GM23338 (cell line): ENCODE measurements around the gene TBC1D5.

Experiments
- POLR2AphosphoS5 ChIP-seq: IDR thresholded peaks from 2 replicates; pipeline ENCODE4 v1.6.1; 2016; ENCODE audit warnings: antibody characterized with exemption, low read depth
- TF ChIP-seq, protein P1 (sequence below), 2 experiments: fragments of 200-600 bp in 1 of 2; sonication (generic) in 1 of 2; conservative IDR thresholded peaks; 2 replicates each; pipeline versions ENCODE4 v1.5.1 to v1.6.1; 2016 to 2017; ENCODE audit warnings: antibody characterized with exemption in 2 of 2, low read depth in 2 of 2, mild to moderate bottlenecking in 2 of 2, moderate library complexity in 1 of 2

DNA sequence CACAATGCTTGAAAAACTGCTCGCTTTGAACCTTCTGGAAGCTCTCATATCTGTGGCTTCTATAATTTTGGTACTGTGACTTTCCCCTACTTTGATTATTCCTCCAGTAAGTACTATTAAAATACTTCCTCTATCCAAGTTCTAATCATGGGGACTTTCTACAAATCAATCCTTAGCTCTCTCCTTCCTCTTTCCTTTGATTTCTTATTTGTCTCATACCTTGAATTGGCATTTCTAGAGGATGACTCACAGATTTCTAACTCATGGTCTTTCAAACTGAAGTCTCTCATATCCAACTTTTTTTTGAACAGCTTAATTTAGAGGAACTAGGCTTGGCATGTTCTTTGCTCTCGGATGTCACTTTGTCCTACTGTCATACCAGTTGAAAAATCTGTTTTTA lies 241.8 kb downstream of the TBC1D5 start:
- TF ChIP-seq, protein P1, sequence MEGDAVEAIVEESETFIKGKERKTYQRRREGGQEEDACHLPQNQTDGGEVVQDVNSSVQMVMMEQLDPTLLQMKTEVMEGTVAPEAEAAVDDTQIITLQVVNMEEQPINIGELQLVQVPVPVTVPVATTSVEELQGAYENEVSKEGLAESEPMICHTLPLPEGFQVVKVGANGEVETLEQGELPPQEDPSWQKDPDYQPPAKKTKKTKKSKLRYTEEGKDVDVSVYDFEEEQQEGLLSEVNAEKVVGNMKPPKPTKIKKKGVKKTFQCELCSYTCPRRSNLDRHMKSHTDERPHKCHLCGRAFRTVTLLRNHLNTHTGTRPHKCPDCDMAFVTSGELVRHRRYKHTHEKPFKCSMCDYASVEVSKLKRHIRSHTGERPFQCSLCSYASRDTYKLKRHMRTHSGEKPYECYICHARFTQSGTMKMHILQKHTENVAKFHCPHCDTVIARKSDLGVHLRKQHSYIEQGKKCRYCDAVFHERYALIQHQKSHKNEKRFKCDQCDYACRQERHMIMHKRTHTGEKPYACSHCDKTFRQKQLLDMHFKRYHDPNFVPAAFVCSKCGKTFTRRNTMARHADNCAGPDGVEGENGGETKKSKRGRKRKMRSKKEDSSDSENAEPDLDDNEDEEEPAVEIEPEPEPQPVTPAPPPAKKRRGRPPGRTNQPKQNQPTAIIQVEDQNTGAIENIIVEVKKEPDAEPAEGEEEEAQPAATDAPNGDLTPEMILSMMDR (conservative IDR thresholded peaks at IDR 0.05; ENCODE audit: low read depth in 2 of 2), result no peak
- no peak for TF ChIP-seq POLR2AphosphoS5
